A549 (cell line): ENCODE measurements around the gene FIGLA. TPM values are rescaled to one million over a fixed set of nuclear protein-coding genes. Genes with fewer than 3 reads are reported as not detected.
A peak's percentile ranks its signal among the peaks of the same experiment; 100 is the strongest.

Experiments
- ATAC-seq, 2 experiments: fragments of 200-7000 bp in 1 of 2; fragments of >200 bp in 1 of 2; cut with Nextera tagmentation in 1 of 2; cut with Tn5 transposase in 1 of 2; 3 replicates each; pipeline versions ENCODE4 v1.8.0 to v1.9.1; 2018 to 2020; ENCODE audit warnings: mild to moderate bottlenecking in 1 of 2, moderate library complexity in 1 of 2
- CTCF ChIA-PET: fragments of 300-600 bp; sonication (Branson Sonifier 250); formaldehyde crosslinking; extraction: SDS; loops from one replicate; lab custom pipeline; 2021; ENCODE audit warnings: antibody characterized with exemption, inconsistent platforms; lab: Yijun Ruan, JAX
- POLR2A ChIA-PET: fragments of 350-600 bp; formaldehyde crosslinking; extraction: SDS; loops from one replicate; lab custom pipeline; 2021; ENCODE audit warnings: antibody characterized with exemption, inconsistent platforms; lab: Yijun Ruan, JAX
- DNase-seq, 2 experiments: peaks; one replicate each; pipeline versions ENCODE4 v3.0.0 to v3.0.0-alpha.2; 2011 to 2016; ENCODE audit warnings: low read depth in 1 of 2, low spot score in 1 of 2
- FAIRE-seq: peaks from 2 replicates; lab custom pipeline; 2011; peaks lifted over from hg19 to GRCh38; lab: Jason Lieb, UNC
- H3K27ac ChIP-seq, 2 experiments: fragments of >200 bp; sonication (Bioruptor Twin); formaldehyde crosslinking; 3 replicates each; pipeline ENCODE4 v1.5.1; 2016 to 2017
- H3K4me1 ChIP-seq: fragments of >200 bp; sonication (Bioruptor Twin); formaldehyde crosslinking; 3 replicates; pipeline ENCODE4 v1.6.1; 2016
- H3K4me2 ChIP-seq: fragments of >200 bp; sonication (Bioruptor Twin); formaldehyde crosslinking; 3 replicates; pipeline ENCODE4 v1.6.1; 2016
- H3K4me3 ChIP-seq: fragments of >200 bp; sonication (Bioruptor Twin); formaldehyde crosslinking; 3 replicates; pipeline ENCODE4 v1.5.1; 2016
- H3K9me3 ChIP-seq: fragments of >200 bp; sonication (Bioruptor Twin); formaldehyde crosslinking; 3 replicates; pipeline ENCODE4 v1.6.1; 2016
- BHLHE40 ChIP-seq: IDR thresholded peaks from 2 replicates; pipeline ENCODE4 v1.6.1; 2012; ENCODE audit warnings: low read depth, low read length, inconsistent platforms
- CBX2 ChIP-seq: fragments of 200-600 bp; sonication (generic); IDR thresholded peaks from 2 replicates; pipeline ENCODE4 v1.6.1; 2016; ENCODE audit warnings: low read depth, mild to moderate bottlenecking, borderline replicate concordance
- CEBPB ChIP-seq, 2 experiments: fragments of >200 bp in 1 of 2; sonication (Bioruptor Twin) in 1 of 2; formaldehyde crosslinking in 1 of 2; IDR thresholded peaks; 2 replicates each; pipeline ENCODE4 v1.6.1; 2012 to 2016
- CHD4 ChIP-seq: fragments of 200-600 bp; sonication (generic); IDR thresholded peaks from 2 replicates; pipeline ENCODE4 v1.6.1; 2016; ENCODE audit warnings: antibody characterized with exemption, mild to moderate bottlenecking, borderline replicate concordance
- EHF ChIP-seq: fragments of 250-450 bp; sonication (Bioruptor Pico); IDR thresholded peaks from 2 replicates; pipeline ENCODE4 v1.5.0; 2020; ENCODE audit warnings: mild to moderate bottlenecking
- ELK1 ChIP-seq: fragments of 150-350 bp; IDR thresholded peaks from 2 replicates; pipeline ENCODE4 v1.6.1; 2014; ENCODE audit warnings: low read depth, mild to moderate bottlenecking, low read length
- ESRRA ChIP-seq: fragments of 150-350 bp; IDR thresholded peaks from 2 replicates; pipeline ENCODE4 v1.6.1; 2014; ENCODE audit warnings: mild to moderate bottlenecking, low read length, borderline replicate concordance
- FOSB ChIP-seq: fragments of 250-450 bp; sonication (Bioruptor Pico); IDR thresholded peaks from 2 replicates; pipeline ENCODE4 v1.5.0; 2020; ENCODE audit warnings: mild to moderate bottlenecking, moderate library complexity
- FOSL2 ChIP-seq, 2 experiments: fragments of 450-650 bp in 1 of 2; fragments of >200 bp in 1 of 2; sonication (Bioruptor Twin) in 1 of 2; formaldehyde crosslinking; IDR thresholded peaks; 2 replicates each; pipeline versions ENCODE4 v1.5.0 to v1.6.1; 2016 to 2020; ENCODE audit warnings: mild to moderate bottlenecking in 1 of 2, moderate library complexity in 1 of 2
- HEYL ChIP-seq: fragments of 250-450 bp; sonication (Bioruptor Pico); IDR thresholded peaks from 2 replicates; pipeline ENCODE4 v1.8.0; 2021; ENCODE audit warnings: mild to moderate bottlenecking, moderate library complexity
- HOXB5 ChIP-seq: fragments of 250-450 bp; sonication (Bioruptor Pico); IDR thresholded peaks from 2 replicates; pipeline ENCODE4 v1.5.0; 2020; ENCODE audit warnings: mild to moderate bottlenecking, moderate library complexity
- JUNB ChIP-seq: fragments of >200 bp; sonication (Bioruptor Twin); formaldehyde crosslinking; IDR thresholded peaks from 2 replicates; pipeline ENCODE4 v1.6.1; 2016
- MAFK ChIP-seq: fragments of 450-650 bp; IDR thresholded peaks from 2 replicates; pipeline ENCODE4 v1.6.1; 2014; ENCODE audit not compliant: partially characterized antibody
- MYC ChIP-seq: IDR thresholded peaks from 2 replicates; pipeline ENCODE4 v1.6.1; 2012; ENCODE audit warnings: mild to moderate bottlenecking, inconsistent platforms, low read length, improper control_type of control experiment, borderline replicate concordance
- NFE2L2 ChIP-seq: fragments of 150-350 bp; conservative IDR thresholded peaks from 2 replicates; pipeline ENCODE4 v1.6.1; 2014; ENCODE audit warnings: low read length
- NPAS2 ChIP-seq: fragments of 250-450 bp; sonication (Bioruptor Pico); IDR thresholded peaks from 2 replicates; pipeline ENCODE4 v1.8.0; 2022; ENCODE audit warnings: mild to moderate bottlenecking, moderate library complexity, borderline replicate concordance
- NR3C1 ChIP-seq: fragments of >200 bp; sonication (Bioruptor Twin); formaldehyde crosslinking; IDR thresholded peaks from 3 replicates; pipeline ENCODE4 v1.6.1; 2017
- POLR2AphosphoS2 ChIP-seq: conservative IDR thresholded peaks from 2 replicates; pipeline ENCODE4 v1.6.1; 2012; ENCODE audit warnings: low read length, improper control_type of control experiment, inconsistent platforms
- RAD21 ChIP-seq, 2 experiments: fragments of >200 bp in 1 of 2; sonication (Bioruptor Twin) in 1 of 2; formaldehyde crosslinking in 1 of 2; IDR thresholded peaks in 1 of 2; conservative IDR thresholded peaks in 1 of 2; 2 replicates in 1 of 2; 3 replicates in 1 of 2; pipeline ENCODE4 v1.6.1; 2012 to 2018; ENCODE audit warnings: inconsistent platforms in 1 of 2
- RARB ChIP-seq: fragments of 250-450 bp; sonication (Bioruptor Pico); IDR thresholded peaks from 2 replicates; pipeline ENCODE4 v1.8.0; 2021; ENCODE audit warnings: mild to moderate bottlenecking, moderate library complexity
- RFX5 ChIP-seq: fragments of 450-650 bp; IDR thresholded peaks from 2 replicates; pipeline ENCODE4 v1.7.1; 2014; ENCODE audit warnings: antibody characterized with exemption, mild to moderate bottlenecking, moderate library complexity
- SREBF2 ChIP-seq: fragments of 450-650 bp; IDR thresholded peaks from 2 replicates; pipeline ENCODE4 v1.6.1; 2014; ENCODE audit warnings: mild to moderate bottlenecking, moderate library complexity
- TFCP2L1 ChIP-seq: fragments of 250-450 bp; sonication (Bioruptor Pico); IDR thresholded peaks from 2 replicates; pipeline ENCODE4 v1.5.0; 2021; ENCODE audit warnings: mild to moderate bottlenecking
- ZFP36 ChIP-seq: fragments of 450-650 bp; IDR thresholded peaks from 2 replicates; pipeline ENCODE4 v1.6.1; 2014; ENCODE audit warnings: borderline replicate concordance; ENCODE audit not compliant: partially characterized antibody
- WGBS: methylation state at CpG from one replicate; pipeline ENCODE4 v1.1.6; 2017; ENCODE audit errors: missing lambda C conversion rate; 5-methylcytosine and 5-hydroxymethylcytosine counted together
- polyA plus RNA-seq, 4 experiments: library from polyadenylated mRNA; depleted of rRNA in 3 of 4; stranded (reverse); fragments of >200 nt; fragmentation: RNase III in 1 of 4; extraction: RNeasy Plus Mini Kit Qiagen cat#74134 plus additional on column Dnase treatment in 1 of 4; gene quantifications; 2 replicates in 3 of 4; 3 replicates in 1 of 4; pipeline ENCODE4 v1.2.3, GENCODE V29; 2011 to 2017

Gene FIGLA
- polyA plus RNA-seq, 2 of the 4 experiments (the other 2 are of a cell fraction) = not detected

GRCh38 chr2:70772486-70773155, 17.8 kb downstream of the FIGLA start:
- no peak overlapping the region for H3K4me3 ChIP-seq
- H3K9me3 ChIP-seq = no peaks in the 10 kb centered on the region
- H3K4me2 ChIP-seq = no peak overlapping the region
- ATAC-seq = no peak
- H3K4me1 ChIP-seq = peaks cover 14% of the 10 kb centered on the region
- no peak for FAIRE-seq
- WGBS = 71% methylated on average over 2 of the region's 2 CpGs
- CTCF ChIA-PET = interaction anchor here (0.6 to 6.4 kb wide), 7 partner anchors 13 to 303 kb away, joined by 3 to 52 read pairs (median 4); partner anchors contain the start of gene FIGLA
- DNase-seq = no peak
- TF ChIP-seq NFE2L2 (no peak), RFX5 (no peak), CHD4 (no peak), SREBF2 (no peak), NPAS2 (CRISPR knock-in tag) (no peak), ZFP36 (no peak), CBX2 (no peak)
- TF ChIP-seq, all 56 proteins: peak for 0
- POLR2A ChIA-PET = no interaction called here
- H3K27ac ChIP-seq = no peak overlapping the region

GRCh38 chr2:70771446-70771845, 19.0 kb downstream of the FIGLA start:
- Histone ChIP-seq H3K4me1 (peaks cover 13% of the 10 kb centered on the region), H3K4me2 (no peak overlapping the region), H3K9me3 (no peaks in the 10 kb centered on the region), H3K27ac (no peak overlapping the region), H3K4me3 (no peak overlapping the region)
- 71% methylated on average over 2 of the region's 2 CpGs for WGBS
- ChIA-PET CTCF (interaction anchor here (1.0 to 6.4 kb wide), 4 partner anchors 12 to 124 kb away, joined by 3 to 52 read pairs (median 23); partner anchors contain the start of gene FIGLA), POLR2A (no interaction called here)
- no peak for ATAC-seq
- FAIRE-seq = no peak
- peak; percentile 46 for TF ChIP-seq MAFK
- no peak for TF ChIP-seq MYC
- no peak for DNase-seq

- CTCF ChIA-PET = interaction anchor here (0.6 to 4.1 kb wide), 24 partner anchors 10 to 480 kb away, joined by 3 to 46 read pairs (median 6); partner anchors contain the start of genes FAM136A and FIGLA
Observed at GRCh38 chr2:70769450-70769849, 21.0 kb downstream of the FIGLA start.

GRCh38 chr2:70768590-70769085, 21.8 kb downstream of the FIGLA start:
- POLR2A ChIA-PET = interaction anchor here (0.6 to 1.5 kb wide), 9 partner anchors 9 to 475 kb away, joined by 3 to 7 read pairs (median 4); partner anchors contain the start of gene SNRPG
- CTCF ChIA-PET = interaction anchor here (0.6 to 4.1 kb wide), 45 partner anchors 8 to 480 kb away, joined by 3 to 46 read pairs (median 5); partner anchors contain the start of genes FAM136A and FIGLA

More at GRCh38 chr2:70769450-70769849, 21.0 kb downstream of the FIGLA start:
- 68% methylated on average over 2 of the region's 2 CpGs for WGBS
- no peak overlapping the region for H3K4me3 ChIP-seq
- H3K4me2 ChIP-seq = no peak overlapping the region
- H3K9me3 ChIP-seq = no peaks in the 10 kb centered on the region
- DNase-seq = no peak
- peaks cover 11% of the 10 kb centered on the region for H3K4me1 ChIP-seq
- TF ChIP-seq ESRRA (no peak), FOSL2 (IDR thresholded peaks at IDR 0.05) (no peak), FOSL2 (CRISPR knock-in tag; IDR thresholded peaks at IDR 0.05) (no peak), FOSB (CRISPR knock-in tag) (no peak), RAD21 (conservative IDR thresholded peaks at IDR 0.05 in 1 of 2, IDR thresholded peaks at IDR 0.05 in 1 of 2) (no peak), RARB (CRISPR knock-in tag) (no peak), CEBPB (IDR thresholded peaks at IDR 0.05) (no peak), EHF (no peak), HOXB5 (no peak), MYC (no peak), TFCP2L1 (CRISPR knock-in tag) (no peak), SREBF2 (no peak), JUNB (no peak), HEYL (CRISPR knock-in tag) (no peak), ELK1 (no peak), NR3C1 (no peak), RFX5 (no peak), POLR2AphosphoS2 (no peak), NFE2L2 (no peak)
- TF ChIP-seq, all 56 proteins: peak for 0
- ATAC-seq (no peak), FAIRE-seq (no peak)
- no peak overlapping the region for H3K27ac ChIP-seq
- POLR2A ChIA-PET = no interaction called here

More at GRCh38 chr2:70768590-70769085, 21.8 kb downstream of the FIGLA start:
- Histone ChIP-seq H3K4me2 (peak overlapping the region; percentile 91), H3K4me3 (peak overlapping the region; percentile 68), H3K4me1 (peaks cover 11% of the 10 kb centered on the region), H3K9me3 (no peaks in the 10 kb centered on the region), H3K27ac (peak overlapping the region; percentile 77 to 92)
- peak; percentile 29; the same call in 1 of the 2 replicates for TF ChIP-seq RFX5
- no peak for TF ChIP-seq BHLHE40
- DNase-seq (no peak), ATAC-seq (no peak), FAIRE-seq (no peak)
- WGBS = 53% methylated on average over 7 of the region's 7 CpGs
